Limb (tissue), 2 donors: ENCODE data around the gene LIPM.

ENCODE experiments used
- DNase-seq, 2 donors: peaks; one replicate each; pipeline ENCODE4 v3.0.0-alpha.2; 2016; ENCODE audit errors: extremely low spot score in 2 of 2

Gene LIPM, protein sequence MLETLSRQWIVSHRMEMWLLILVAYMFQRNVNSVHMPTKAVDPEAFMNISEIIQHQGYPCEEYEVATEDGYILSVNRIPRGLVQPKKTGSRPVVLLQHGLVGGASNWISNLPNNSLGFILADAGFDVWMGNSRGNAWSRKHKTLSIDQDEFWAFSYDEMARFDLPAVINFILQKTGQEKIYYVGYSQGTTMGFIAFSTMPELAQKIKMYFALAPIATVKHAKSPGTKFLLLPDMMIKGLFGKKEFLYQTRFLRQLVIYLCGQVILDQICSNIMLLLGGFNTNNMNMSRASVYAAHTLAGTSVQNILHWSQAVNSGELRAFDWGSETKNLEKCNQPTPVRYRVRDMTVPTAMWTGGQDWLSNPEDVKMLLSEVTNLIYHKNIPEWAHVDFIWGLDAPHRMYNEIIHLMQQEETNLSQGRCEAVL

DNA sequence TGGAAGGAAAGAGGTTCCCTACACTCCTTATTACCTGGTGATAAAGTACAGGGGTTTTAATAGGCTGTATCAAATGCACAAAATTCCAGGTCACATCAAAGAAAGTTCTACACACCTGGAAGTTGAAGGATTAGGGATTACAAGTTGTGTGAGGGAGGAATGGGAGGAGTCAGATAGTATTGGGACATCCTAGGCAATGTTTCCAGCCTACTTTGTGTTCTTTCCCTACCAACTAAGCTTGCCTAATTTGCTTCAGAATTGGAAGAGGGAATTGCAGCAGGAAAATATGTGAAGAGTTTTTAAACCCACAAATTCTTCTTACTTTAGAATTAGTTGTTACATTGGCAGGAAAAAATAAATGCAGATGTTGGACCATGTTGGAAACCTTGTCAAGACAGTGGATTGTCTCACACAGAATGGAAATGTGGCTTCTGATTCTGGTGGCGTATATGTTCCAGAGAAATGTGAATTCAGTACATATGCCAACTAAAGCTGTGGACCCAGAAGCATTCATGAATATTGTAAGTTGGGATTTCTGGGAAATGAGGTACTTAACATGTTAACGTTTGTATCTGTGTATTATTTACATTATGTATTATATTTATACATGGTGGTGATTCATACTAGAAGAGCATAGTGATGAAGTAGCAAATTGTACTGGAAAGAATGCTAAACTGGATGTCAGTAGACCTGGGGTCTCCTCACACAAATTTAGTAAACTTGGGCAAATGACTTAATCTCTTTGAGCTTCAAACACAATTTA, at the start of gene LIPM:
Gene LIPM, plus strand, starts transcription at position 208 of the 763 bp plus-strand sequence. Its CDS starts 167 bp downstream, at position 375.
- no peak for DNase-seq

DNA sequence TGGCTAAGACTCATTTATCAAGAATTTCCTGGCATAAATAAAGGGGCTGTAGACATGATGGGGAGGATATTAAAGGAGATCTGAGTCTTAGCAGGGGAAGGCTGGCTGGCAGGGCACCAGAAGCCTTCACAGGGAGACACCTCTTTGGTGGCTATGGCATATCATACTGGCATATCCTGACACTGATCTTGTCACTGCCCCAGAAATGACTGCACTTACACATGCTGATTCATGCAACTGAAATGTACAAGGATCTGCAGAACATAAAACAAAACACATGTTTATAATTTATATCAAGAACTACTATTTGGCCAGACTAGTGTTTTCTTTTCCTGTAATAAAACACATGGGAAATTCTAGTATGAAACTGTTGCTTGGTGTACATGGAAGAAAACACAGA, 48.2 kb upstream of the LIPM start:
- DNase-seq: peak in 1 of 2 donors; percentile 34

- DNase-seq: no peak
These were observed 46.8 kb upstream of the LIPM start for GRCh38 chr10:88755753-88756152.

GRCh38 chr10:88756660-88757059, 45.9 kb upstream of the LIPM start:
- DNase-seq: no peak

DNA sequence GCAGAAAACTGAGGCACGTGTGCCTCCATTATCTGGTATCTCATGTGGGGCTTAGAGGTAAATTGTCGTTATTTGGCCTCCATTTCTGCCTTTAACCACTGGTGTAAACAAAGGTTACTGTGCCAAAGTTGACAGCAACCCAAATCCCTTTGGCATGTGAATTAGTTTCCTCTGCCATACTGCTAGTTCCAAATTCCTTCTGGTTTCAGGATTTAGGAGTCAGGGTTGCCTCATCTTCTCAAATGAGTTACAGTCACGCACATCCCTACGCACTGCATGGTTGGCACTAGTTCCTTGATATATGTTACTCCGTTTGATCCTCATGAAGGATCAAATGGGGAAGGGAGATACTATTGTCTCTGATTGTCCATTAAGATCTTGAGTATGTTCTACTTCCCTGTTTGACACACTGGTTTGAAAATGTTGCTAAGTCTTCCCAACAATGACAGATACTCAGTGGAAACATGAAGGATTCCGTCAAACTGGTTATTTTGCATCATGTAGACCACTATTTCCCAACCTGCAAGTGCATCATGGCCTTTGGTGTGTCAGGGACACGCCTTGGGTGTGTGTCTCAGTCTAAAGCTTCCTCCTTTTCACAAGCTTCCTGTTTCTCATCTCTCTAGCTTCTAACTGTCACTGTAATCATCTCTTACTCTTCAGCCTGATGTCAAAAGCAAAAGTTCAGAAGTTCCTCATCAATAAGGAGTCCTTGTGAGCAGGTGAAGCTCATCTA, 43.0 kb upstream of the LIPM start, which contains the start of gene LIPN:
Gene LIPN, plus strand, starts transcription at position 655 of the 736 bp plus-strand sequence. CDS start 1,386 bp downstream, outside the sequence.
- DNase-seq: no peak

DNA sequence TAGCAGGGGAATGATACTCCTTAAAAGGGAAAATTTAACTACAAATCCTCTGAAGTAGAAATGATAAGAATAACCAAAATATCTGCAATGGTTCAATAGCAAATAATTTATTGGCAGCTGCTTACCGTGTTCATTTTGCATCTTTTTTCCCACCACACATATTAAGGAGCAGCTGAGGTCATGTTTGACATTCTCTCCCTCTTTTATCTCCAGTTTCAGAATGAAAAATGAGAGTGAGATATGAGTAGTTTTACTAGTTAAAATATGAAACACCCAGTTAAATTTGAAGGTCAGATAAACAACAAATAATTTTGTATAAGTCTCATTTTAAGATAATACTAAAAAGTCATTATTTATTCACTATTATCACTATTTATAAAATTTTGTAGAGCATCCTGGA, 39.6 kb upstream of the LIPM start:
- DNase-seq: no peak

GRCh38 chr10:88763441-88763840, 39.1 kb upstream of the LIPM start:
- no peak for DNase-seq

GRCh38 chr10:88764110-88764509, 38.4 kb upstream of the LIPM start:
- no peak for DNase-seq

DNA sequence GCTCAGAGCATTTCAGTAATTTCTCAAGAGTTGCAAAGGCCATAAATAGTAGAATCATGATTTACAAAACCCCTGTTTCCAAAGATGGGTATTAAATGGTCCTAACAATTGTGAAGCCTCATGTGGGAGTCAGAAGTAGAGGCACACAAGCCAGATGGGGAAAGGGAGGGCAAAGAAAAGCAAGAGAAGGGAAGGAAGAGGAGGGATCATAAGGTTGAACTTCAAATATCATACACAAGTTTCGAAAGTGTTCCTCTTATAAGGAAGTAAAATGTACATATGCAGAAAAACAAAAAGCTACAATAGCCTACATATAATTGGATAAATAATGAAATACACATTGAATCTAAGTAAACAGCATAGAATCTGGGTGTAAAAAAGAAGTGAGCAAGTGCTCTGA, 36.7 kb upstream of the LIPM start:
- DNase-seq: no peak

GRCh38 chr10:88769384-88769783, 33.1 kb upstream of the LIPM start:
- DNase-seq: no peak

- no peak for DNase-seq
These were observed 21.3 kb upstream of the LIPM start for GRCh38 chr10:88781206-88781605.

GRCh38 chr10:88782222-88782621, 20.3 kb upstream of the LIPM start:
- no peak for DNase-seq

DNA sequence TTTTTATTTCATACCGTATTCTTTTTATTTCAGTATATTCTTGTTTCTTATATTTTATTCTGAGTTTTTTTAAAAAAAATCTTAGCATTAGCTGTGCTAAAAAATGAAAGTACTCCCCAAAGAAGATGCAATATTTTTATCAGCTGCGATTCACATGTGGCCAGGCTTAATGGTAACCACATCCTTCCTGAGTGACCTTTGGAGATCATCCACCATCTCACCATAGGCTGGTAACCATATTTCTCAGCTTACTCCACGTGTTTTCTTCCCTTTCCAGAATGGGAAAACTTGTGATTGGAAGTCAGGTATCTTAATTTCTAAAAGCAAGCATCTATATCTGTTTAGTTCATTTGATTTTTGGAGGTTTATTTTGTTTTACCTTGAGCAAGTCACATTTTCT, 18.8 kb upstream of the LIPM start:
- DNase-seq: no peak

DNA sequence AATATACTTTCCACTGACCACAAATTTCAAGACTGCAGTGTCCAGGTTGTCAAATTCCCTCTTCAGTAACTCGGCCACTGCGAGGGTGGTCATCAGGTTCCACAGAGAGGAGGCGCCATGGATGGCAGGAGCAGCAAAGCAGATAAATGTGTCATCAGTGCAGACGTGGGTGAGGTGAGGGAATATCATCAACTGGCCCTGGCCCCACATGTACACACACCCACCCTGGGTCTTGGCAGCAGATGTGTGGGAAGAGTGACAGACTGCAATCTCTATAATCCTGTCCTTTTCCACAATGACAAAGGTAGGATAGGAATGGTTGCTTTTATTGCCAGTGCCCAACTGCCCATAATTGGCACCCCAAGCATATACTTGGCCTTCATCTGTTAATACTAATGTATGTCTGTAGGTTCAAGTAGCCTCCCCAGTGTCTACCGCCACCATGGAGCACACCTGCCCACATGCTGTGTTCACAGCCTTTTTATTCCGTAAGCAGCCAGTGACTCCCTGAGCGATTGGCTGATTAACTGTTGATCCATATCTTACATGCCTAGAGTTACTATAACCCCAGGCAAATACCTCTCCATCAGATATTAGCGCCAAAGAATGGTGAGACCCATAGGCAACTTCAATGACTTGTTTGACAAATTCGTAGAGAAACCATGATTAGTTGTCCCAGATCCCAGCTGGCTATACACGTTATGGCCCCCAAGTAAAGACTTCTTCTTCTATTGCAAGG, 16.3 kb upstream of the LIPM start:
- DNase-seq: no peak

GRCh38 chr10:88787463-88787862, 15.1 kb upstream of the LIPM start:
- no peak for DNase-seq

DNA sequence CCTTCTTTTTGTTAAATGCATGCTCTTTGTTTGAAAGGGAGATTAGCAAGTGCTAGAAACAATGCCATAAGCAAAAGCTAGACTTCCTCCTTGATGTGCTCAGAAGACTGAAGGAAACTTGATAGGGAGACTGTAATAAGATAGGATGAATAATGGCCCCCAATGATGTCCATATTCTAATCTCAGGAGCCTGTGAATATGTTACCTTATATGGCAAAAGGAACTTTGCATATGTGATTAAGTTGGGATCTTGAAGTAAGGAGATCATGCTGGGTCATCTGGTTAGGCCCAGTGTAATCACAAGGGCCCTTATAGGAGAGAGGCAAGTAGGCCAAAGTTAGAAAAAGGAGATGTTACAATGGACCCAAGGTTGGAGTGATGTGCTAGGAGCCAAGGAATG, 13.6 kb upstream of the LIPM start:
- no peak for DNase-seq

DNA sequence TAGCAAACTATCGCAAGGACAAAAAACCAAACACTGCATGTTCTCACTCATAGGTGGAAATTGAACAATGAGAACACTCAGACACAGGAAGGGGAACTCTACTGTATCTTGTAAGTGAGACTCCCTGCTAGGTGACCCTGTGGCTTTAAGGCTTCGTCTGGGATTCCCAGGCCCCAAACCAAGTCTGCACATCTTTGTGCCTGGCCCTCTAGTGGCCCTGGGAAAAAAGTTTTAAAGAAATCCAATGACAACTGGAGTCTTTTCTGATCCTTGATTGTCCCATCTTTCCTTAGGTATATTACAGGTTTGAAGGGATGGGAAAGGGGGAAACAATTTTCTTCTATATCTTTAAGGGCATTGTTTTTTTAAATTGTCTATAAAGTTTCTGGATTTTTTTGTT, 10.6 kb upstream of the LIPM start:
- DNase-seq: no peak

- no peak for DNase-seq
These were observed 9.9 kb upstream of the LIPM start for GRCh38 chr10:88792661-88793060.

GRCh38 chr10:88793712-88794299, 8.7 kb upstream of the LIPM start:
- DNase-seq: no peak

GRCh38 chr10:88794731-88795130, 7.8 kb upstream of the LIPM start:
- DNase-seq: no peak
